Esophagus muscularis mucosa (tissue), 4 donors: ENCODE measurements around the gene UGGT1. TPM values are rescaled to one million over a fixed set of nuclear protein-coding genes. Genes with fewer than 3 reads are reported as not detected.

ENCODE experiments used
- DNase-seq: peaks from one replicate; pipeline ENCODE4 v3.0.0-alpha.2; 2017; ENCODE audit errors: extremely low spot score
- H3K27ac ChIP-seq, 4 donors: fragments of 200-600 bp; sonication (generic); replicated peaks in 1 of 4; 1 replicate in 3 of 4; 2 replicates in 1 of 4; pipeline ENCODE4 v1.5.1; 2016 to 2019; ENCODE audit warnings: mild to moderate bottlenecking in 1 of 4
- H3K27me3 ChIP-seq, 4 donors: fragments of 200-600 bp; sonication (generic); one replicate each; pipeline versions ENCODE4 v1.5.1 to v1.6.0; 2016 to 2019
- H3K36me3 ChIP-seq, 4 donors: fragments of 200-600 bp; sonication (generic); one replicate each; pipeline ENCODE4 v1.5.1; 2016 to 2019
- H3K4me1 ChIP-seq, 4 donors: fragments of 200-600 bp; sonication (generic); one replicate each; pipeline ENCODE4 v1.5.1; 2016 to 2019
- H3K4me3 ChIP-seq, 4 donors: fragments of 200-600 bp; sonication (generic); 1 replicate in 2 of 4; 2 replicates in 2 of 4; pipeline ENCODE4 v1.5.1; 2016 to 2019; ENCODE audit warnings: mild to moderate bottlenecking in 4 of 4, moderate library complexity in 1 of 4
- H3K9me3 ChIP-seq, 4 donors: fragments of 200-600 bp; sonication (generic); 1 replicate in 3 of 4; 2 replicates in 1 of 4; pipeline ENCODE4 v1.5.1; 2016 to 2019
- CTCF ChIP-seq, 3 experiments: fragments of 200-600 bp in 2 of 3; fragments of 450-650 bp in 1 of 3; sonication (generic) in 2 of 3; IDR thresholded peaks; one replicate each; pipeline ENCODE4 v1.5.1; 2017 to 2019; ENCODE audit warnings: antibody characterized with exemption in 3 of 3, mild to moderate bottlenecking in 2 of 3, moderate library complexity in 1 of 3
- EP300 ChIP-seq: sonication (generic); formaldehyde crosslinking; IDR thresholded peaks from one replicate; pipeline ENCODE4 v1.6.1; 2017; ENCODE audit warnings: antibody characterized with exemption
- POLR2A ChIP-seq: fragments of 450-650 bp; IDR thresholded peaks from one replicate; pipeline ENCODE4 v1.6.1; 2017; ENCODE audit warnings: antibody characterized with exemption, moderate library complexity, mild to moderate bottlenecking, low read depth
- POLR2AphosphoS5 ChIP-seq, 2 donors: sonication (generic); formaldehyde crosslinking; IDR thresholded peaks; one replicate each; pipeline ENCODE4 v1.6.1; 2017; ENCODE audit warnings: antibody characterized with exemption in 2 of 2
- WGBS: methylation state at CpG from one replicate; pipeline ENCODE4 v1.1.5; 2018; 5-methylcytosine and 5-hydroxymethylcytosine counted together
- intact Hi-C: fragments of 100-400 bp; cut with DNase I; formaldehyde crosslinking; loops from one replicate; pipeline ENCODE4 v1.15.1; 2023
- total RNA-seq, 4 donors: library from RNA; depleted of rRNA; stranded (reverse); fragments of >200 nt; gene quantifications; one replicate each; pipeline versions ENCODE4 v1.1.0 to v1.2.1, GENCODE V29; 2016

UGGT1 gene
- total RNA-seq, 4 donors from 2014 or later: 27.0 to 32.4 (median 27.6) TPM

DNA sequence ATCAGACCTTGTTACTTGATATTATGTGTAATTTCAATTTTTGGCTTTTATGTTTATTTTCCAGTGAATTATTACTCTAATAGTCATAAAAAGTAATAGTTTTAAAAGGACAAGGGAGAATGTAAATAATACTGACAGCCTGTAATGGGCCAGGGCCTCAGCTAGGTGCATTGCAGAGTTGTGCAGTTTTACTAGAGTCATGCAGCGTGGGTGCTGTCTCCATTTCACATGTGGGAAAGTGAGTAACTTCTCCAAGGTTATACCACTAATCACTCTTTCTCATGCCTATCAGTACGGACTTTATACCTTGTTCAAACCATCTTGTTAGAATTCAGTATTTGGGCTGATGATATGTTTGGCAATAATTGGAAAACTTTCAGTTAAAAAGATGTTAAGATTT, 73.3 kb downstream of the UGGT1 start:
- 81% methylated on average over 2 of the region's 2 CpGs for WGBS
- peaks cover 31 to 88% (median 71%) of the 10 kb centered on the region in 4 donors for H3K36me3 ChIP-seq

GRCh38 chr2:128166746-128167353, 75.8 kb downstream of the UGGT1 start:
- no peak overlapping the region for H3K27ac ChIP-seq
- no peaks in the 10 kb centered on the region for H3K27me3 ChIP-seq
- no peak overlapping the region for H3K4me3 ChIP-seq
- TF ChIP-seq POLR2AphosphoS5 (IDR thresholded peaks at IDR 0.05) (no peak), CTCF (IDR thresholded peaks at IDR 0.05) (no peak), POLR2A (no peak), EP300 (no peak)
- no peaks in the 10 kb centered on the region for H3K9me3 ChIP-seq
- H3K36me3 ChIP-seq: peaks cover 40 to 87% (median 68%) of the 10 kb centered on the region in 4 donors
- DNase-seq: no peak
- H3K4me1 ChIP-seq: no peaks in the 10 kb centered on the region
- WGBS: 96% methylated on average over 4 of the region's 4 CpGs
- intact Hi-C loops: no loop called here

More for the DNA sequence above, 73.3 kb downstream of the UGGT1 start:
- Histone ChIP-seq H3K9me3 (no peaks in the 10 kb centered on the region), H3K4me3 (no peak overlapping the region), H3K27me3 (no peaks in the 10 kb centered on the region), H3K4me1 (no peaks in the 10 kb centered on the region), H3K27ac (no peak overlapping the region)
- TF ChIP-seq POLR2AphosphoS5 (IDR thresholded peaks at IDR 0.05): no peak
- TF ChIP-seq POLR2A: no peak
- no peak for TF ChIP-seq CTCF (IDR thresholded peaks at IDR 0.05)
- no peak for TF ChIP-seq EP300
- no peak for DNase-seq
- intact Hi-C loops: no loop called here

DNA sequence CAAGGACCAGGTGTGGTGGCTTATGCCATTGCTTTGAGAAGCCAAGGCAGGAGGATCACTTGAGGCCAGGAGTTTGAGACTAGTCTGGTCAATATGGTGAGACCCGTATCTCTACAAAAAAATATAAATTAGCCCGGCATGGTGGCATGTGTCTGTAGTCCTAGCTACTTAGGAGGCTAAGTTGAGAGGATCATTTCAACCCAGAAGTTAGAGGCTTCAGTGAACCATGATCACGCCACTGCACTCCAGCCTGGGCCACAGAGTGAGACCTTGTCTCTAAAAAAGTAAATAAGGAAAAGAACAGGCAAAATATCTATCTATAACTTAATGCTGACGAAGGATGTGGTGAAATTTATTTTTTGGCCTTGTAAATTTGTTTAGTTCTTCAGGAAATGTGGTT, 78.1 kb downstream of the UGGT1 start:
- Histone ChIP-seq H3K36me3 (peaks cover 53 to 94% (median 79%) of the 10 kb centered on the region in 4 donors), H3K9me3 (no peaks in the 10 kb centered on the region), H3K27me3 (no peaks in the 10 kb centered on the region), H3K4me3 (no peak overlapping the region), H3K27ac (no peak overlapping the region), H3K4me1 (no peaks in the 10 kb centered on the region)
- DNase-seq: no peak
- WGBS: 94% methylated on average over 4 of the region's 4 CpGs
- TF ChIP-seq EP300 (no peak), POLR2A (no peak), CTCF (IDR thresholded peaks at IDR 0.05) (no peak), POLR2AphosphoS5 (IDR thresholded peaks at IDR 0.05) (no peak)
- intact Hi-C loops: no loop called here

DNA sequence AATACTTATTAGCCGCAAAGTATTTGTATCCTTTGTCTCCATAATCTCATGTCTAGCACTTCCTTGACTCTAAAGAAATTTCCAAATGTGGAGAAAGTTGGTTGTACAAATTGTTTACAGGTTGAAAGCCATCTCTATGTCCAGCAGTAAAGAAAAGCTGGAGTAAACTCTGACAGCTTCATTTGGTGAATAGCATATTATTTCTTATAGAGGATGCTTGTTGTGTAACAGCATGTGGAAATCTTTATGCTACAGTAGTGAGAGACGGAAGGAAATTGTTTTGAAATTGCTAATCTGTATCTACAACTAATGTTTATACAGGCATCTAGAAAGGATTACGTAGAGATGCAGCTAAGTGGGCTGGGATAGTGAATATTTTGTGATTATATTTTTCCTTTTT, 78.5 kb downstream of the UGGT1 start:
- TF ChIP-seq POLR2A (no peak), CTCF (IDR thresholded peaks at IDR 0.05) (no peak), POLR2AphosphoS5 (IDR thresholded peaks at IDR 0.05) (no peak), EP300 (no peak)
- intact Hi-C loops: no loop called here
- Histone ChIP-seq H3K36me3 (peaks cover 56 to 94% (median 80%) of the 10 kb centered on the region in 4 donors), H3K4me1 (no peaks in the 10 kb centered on the region), H3K9me3 (no peaks in the 10 kb centered on the region), H3K27me3 (no peaks in the 10 kb centered on the region), H3K27ac (no peak overlapping the region), H3K4me3 (no peak overlapping the region)
- no peak for DNase-seq
- WGBS: 82% methylated on average over 3 of the region's 3 CpGs
